WTC11 (cell line): ENCODE data around the gene FIS1. TPM values are rescaled to one million over a fixed set of nuclear protein-coding genes. Genes with fewer than 3 reads are reported as not detected.

Experiments used
- ATAC-seq: fragments of 200-7000 bp; cut with Tn5 transposase; 2 replicates; pipeline ENCODE4 v1.10.0; 2021; ENCODE audit warnings: mild to moderate bottlenecking, moderate library complexity
- CTCF ChIA-PET: fragments of 300-600 bp; sonication (Branson Sonifier 250); formaldehyde crosslinking; loops from one replicate; lab custom pipeline; 2021; ENCODE audit warnings: antibody characterized with exemption; lab: Charles Lee
- POLR2A ChIA-PET: fragments of 350-600 bp; sonication (Branson Sonifier 250); formaldehyde crosslinking; loops from one replicate; lab custom pipeline; 2021; ENCODE audit warnings: antibody characterized with exemption; lab: Charles Lee
- DNase-seq: peaks from one replicate; pipeline ENCODE4 v3.0.0; 2021; ENCODE audit warnings: low spot score
- H3K27ac Mint-ChIP-seq: 2 replicates; pipeline ENCODE4 v1.8.0; 2021; ENCODE audit warnings: mixed read lengths
- H3K27me3 Mint-ChIP-seq: 2 replicates; pipeline ENCODE4 v1.8.0; 2021; ENCODE audit warnings: low read depth, mild to moderate bottlenecking, moderate library complexity, mixed read lengths
- H3K36me3 Mint-ChIP-seq: 2 replicates; pipeline ENCODE4 v1.8.0; 2021; ENCODE audit warnings: mixed read lengths
- H3K4me1 Mint-ChIP-seq: 2 replicates; pipeline ENCODE4 v1.8.0; 2022; ENCODE audit warnings: mixed read lengths
- H3K4me3 Mint-ChIP-seq: 2 replicates; pipeline ENCODE4 v1.8.0; 2021; ENCODE audit warnings: mild to moderate bottlenecking, moderate library complexity, mixed read lengths
- H3K9me3 Mint-ChIP-seq: 2 replicates; pipeline ENCODE4 v1.8.0; 2021; ENCODE audit warnings: mixed read lengths
- ATF1 ChIP-seq: sonication (generic); formaldehyde crosslinking; IDR thresholded peaks from 2 replicates; pipeline ENCODE4 v1.8.1; 2023; ENCODE audit warnings: mild to moderate bottlenecking, moderate library complexity, missing genetic modification reagents
- ATF3 ChIP-seq: sonication (generic); formaldehyde crosslinking; conservative IDR thresholded peaks from 2 replicates; pipeline ENCODE4 v1.8.1; 2022; ENCODE audit warnings: mild to moderate bottlenecking, missing genetic modification reagents
- ATF6 ChIP-seq: sonication (generic); formaldehyde crosslinking; IDR thresholded peaks from 2 replicates; pipeline ENCODE4 v1.8.1; 2023; ENCODE audit warnings: mild to moderate bottlenecking, missing genetic modification reagents
- CTCF ChIP-seq: fragments of 200-600 bp; IDR thresholded peaks from 2 replicates; pipeline ENCODE4 v1.8.0; 2022; ENCODE audit warnings: antibody characterized with exemption
- ERG ChIP-seq: fragments of 250-450 bp; sonication (Bioruptor Pico); IDR thresholded peaks from 2 replicates; pipeline ENCODE4 v1.8.0; 2021; ENCODE audit warnings: mild to moderate bottlenecking
- FOXP4 ChIP-seq: sonication (generic); formaldehyde crosslinking; IDR thresholded peaks from 2 replicates; pipeline ENCODE4 v1.8.0; 2022; ENCODE audit warnings: mild to moderate bottlenecking, missing genetic modification reagents
- GABPB1 ChIP-seq: sonication (generic); formaldehyde crosslinking; IDR thresholded peaks from 2 replicates; pipeline ENCODE4 v1.8.1; 2023; ENCODE audit warnings: mild to moderate bottlenecking, missing genetic modification reagents
- IRF1 ChIP-seq: sonication (generic); formaldehyde crosslinking; IDR thresholded peaks from 2 replicates; pipeline ENCODE4 v1.8.0; 2023; ENCODE audit warnings: missing genetic modification reagents
- KAT7 ChIP-seq: sonication (generic); formaldehyde crosslinking; IDR thresholded peaks from 2 replicates; pipeline ENCODE4 v1.8.1; 2023; ENCODE audit warnings: missing genetic modification reagents, mild to moderate bottlenecking, borderline replicate concordance
- NR2C2 ChIP-seq: sonication (generic); formaldehyde crosslinking; IDR thresholded peaks from 2 replicates; pipeline ENCODE4 v1.8.0; 2022; ENCODE audit warnings: mild to moderate bottlenecking, missing genetic modification reagents
- OVOL2 ChIP-seq: fragments of 250-450 bp; sonication (Bioruptor Pico); IDR thresholded peaks from 2 replicates; pipeline ENCODE4 v1.9.0; 2021; ENCODE audit warnings: mild to moderate bottlenecking, borderline replicate concordance
- RELA ChIP-seq: sonication (generic); formaldehyde crosslinking; IDR thresholded peaks from 2 replicates; pipeline ENCODE4 v1.8.1; 2022; ENCODE audit warnings: missing genetic modification reagents, mild to moderate bottlenecking, borderline replicate concordance
- SMAD3 ChIP-seq: sonication (generic); formaldehyde crosslinking; IDR thresholded peaks from 2 replicates; pipeline ENCODE4 v1.8.0; 2022; ENCODE audit warnings: missing genetic modification reagents, mild to moderate bottlenecking, borderline replicate concordance
- SP1 ChIP-seq: sonication (generic); formaldehyde crosslinking; conservative IDR thresholded peaks from 2 replicates; pipeline ENCODE4 v1.8.1; 2022; ENCODE audit warnings: missing genetic modification reagents
- ZBTB21 ChIP-seq: sonication (generic); formaldehyde crosslinking; IDR thresholded peaks from 2 replicates; pipeline ENCODE4 v1.8.1; 2023; ENCODE audit warnings: mild to moderate bottlenecking, missing genetic modification reagents, borderline replicate concordance
- ZMAT4 ChIP-seq: fragments of 250-450 bp; sonication (Bioruptor Pico); IDR thresholded peaks from 2 replicates; pipeline ENCODE4 v1.9.0; 2021; ENCODE audit warnings: mild to moderate bottlenecking
- ZNF263 ChIP-seq: sonication (generic); formaldehyde crosslinking; IDR thresholded peaks from 2 replicates; pipeline ENCODE4 v1.8.1; 2022; ENCODE audit warnings: low read depth, mild to moderate bottlenecking, moderate library complexity, missing genetic modification reagents
- ZNF396 ChIP-seq: fragments of 250-450 bp; sonication (Bioruptor Pico); IDR thresholded peaks from 2 replicates; pipeline ENCODE4 v1.8.0; 2021; ENCODE audit warnings: mild to moderate bottlenecking, moderate library complexity, borderline replicate concordance
- ZNF671 ChIP-seq: fragments of 250-450 bp; sonication (Bioruptor Pico); IDR thresholded peaks from 2 replicates; pipeline ENCODE4 v1.8.0; 2021; ENCODE audit warnings: mild to moderate bottlenecking
- total RNA-seq: library from RNA; stranded (reverse); gene quantifications from 3 replicates; pipeline ENCODE4 v1.2.3, GENCODE V29; 2021

Gene FIS1
- total RNA-seq, 1 experiment from 2014 or later: 123 TPM

GRCh38 chr7:101277155-101277554 lies 32.3 kb upstream of the FIS1 start (continued):
- no peak for TF ChIP-seq ATF3 (CRISPR knock-in tag)

GRCh38 chr7:101273206-101273605 lies 28.3 kb upstream of the FIS1 start:
- ChIA-PET POLR2A (no interaction called here), CTCF (interaction anchor here (0.6 to 2.4 kb wide), 9 partner anchors 9 to 322 kb away, joined by 3 to 21 read pairs (median 5); partner anchors contain the start of gene FIS1)

GRCh38 chr7:101271021-101271420 lies 26.1 kb upstream of the FIS1 start:
- ChIA-PET CTCF (interaction anchor here (0.5 to 1.1 kb wide), 3 partner anchors 12 to 35 kb away, joined by 3 to 4 read pairs (median 4); no protein-coding TSS in a partner anchor), POLR2A (interaction anchor here (0.6 kb wide), 1 partner anchor 92 kb away, joined by 4 read pairs; no protein-coding TSS in a partner anchor)
- no peak overlapping the region for H3K27ac Mint-ChIP-seq
- H3K4me1 Mint-ChIP-seq: peaks cover 13% of the 10 kb centered on the region
- H3K27me3 Mint-ChIP-seq: no peaks in the 10 kb centered on the region
- no peaks in the 10 kb centered on the region for H3K9me3 Mint-ChIP-seq
- TF ChIP-seq ZNF263 (CRISPR knock-in tag) (no peak), SP1 (CRISPR knock-in tag) (no peak), FOXP4 (CRISPR knock-in tag) (no peak), ZMAT4 (CRISPR knock-in tag) (no peak), GABPB1 (CRISPR knock-in tag) (no peak), SMAD3 (CRISPR knock-in tag) (no peak), CTCF (no peak), NR2C2 (CRISPR knock-in tag) (no peak), ZBTB21 (no peak), ZNF396 (CRISPR knock-in tag) (no peak)
- no peak for DNase-seq
- H3K36me3 Mint-ChIP-seq: no peaks in the 10 kb centered on the region
- H3K4me3 Mint-ChIP-seq: no peak overlapping the region
- no peak for ATAC-seq

More at GRCh38 chr7:101273206-101273605, 28.3 kb upstream of the FIS1 start:
- DNase-seq (no peak), ATAC-seq (no peak; the same call in 1 of the 2 replicates)
- Mint-ChIP-seq H3K4me3 (no peak overlapping the region; the same call in 1 of the 2 replicates), H3K27ac (peak overlapping the region; percentile 58), H3K4me1 (peaks cover 13% of the 10 kb centered on the region), H3K36me3 (no peaks in the 10 kb centered on the region), H3K27me3 (no peaks in the 10 kb centered on the region), H3K9me3 (no peaks in the 10 kb centered on the region)
- TF ChIP-seq IRF1: no peak
- TF ChIP-seq ATF1 (CRISPR knock-in tag): no peak
- TF ChIP-seq ZNF671 (CRISPR knock-in tag): no peak
- no peak for TF ChIP-seq SP1 (CRISPR knock-in tag)
- TF ChIP-seq KAT7 (CRISPR knock-in tag): no peak
- no peak for TF ChIP-seq ERG (CRISPR knock-in tag)
- TF ChIP-seq OVOL2 (CRISPR knock-in tag): no peak
- no peak for TF ChIP-seq RELA (CRISPR knock-in tag)
- TF ChIP-seq ATF6 (CRISPR knock-in tag): no peak
